ENCODE results near the gene THOC2. TPM values are rescaled to one million over a fixed set of nuclear protein-coding genes. Genes with fewer than 3 reads are reported as not detected.
"Not testable (repeated sequence)": the region's sequence is repeated elsewhere in the genome, so short reads cannot be mapped to it uniquely, and the experiment has no call there.

The THOC2 gene
- total RNA-seq, 1 donor from 2014 or later: 96.2 TPM

DNA sequence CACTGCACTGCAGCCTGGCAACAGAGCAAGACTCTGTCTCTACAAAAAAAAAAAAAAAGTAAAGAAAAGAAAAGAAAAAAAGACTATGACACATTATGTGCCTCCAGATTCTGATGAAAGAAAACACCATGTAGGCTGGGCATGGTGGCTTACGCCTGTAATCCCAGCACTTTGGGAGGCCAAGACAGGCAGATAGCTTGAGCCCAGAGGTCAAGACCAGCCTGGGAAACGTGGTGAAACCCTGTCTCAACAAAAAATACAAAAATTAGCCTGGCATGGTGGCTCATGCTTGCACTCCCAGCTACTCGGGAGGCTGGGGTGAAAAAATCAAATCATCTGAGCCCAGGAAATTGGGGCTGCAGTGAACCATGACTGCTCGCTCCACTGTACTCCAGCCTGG, 19.4 kb downstream of the THOC2 start:
- H3K27me3 ChIP-seq (ENCODE audit: low read depth): no peaks in the 10 kb centered on the region
- TF ChIP-seq CTCF (IDR thresholded peaks at IDR 0.05): no peak
- H3K4me1 ChIP-seq: no peaks in the 10 kb centered on the region
- H3K9me3 ChIP-seq: no peaks in the 10 kb centered on the region
- ATAC-seq (no peak), DNase-seq (no peak)
- H3K36me3 ChIP-seq: no peaks in the 10 kb centered on the region
- no peak overlapping the region for H3K4me3 ChIP-seq
- intact Hi-C loops (cut with DNase I): no loop called here
- H3K27ac ChIP-seq: no peak overlapping the region

GRCh38 chrX:123711201-123711600, 21.7 kb downstream of the THOC2 start:
- ATAC-seq; H3K36me3 ChIP-seq; H3K27me3 ChIP-seq (ENCODE audit: low read depth); H3K4me1 ChIP-seq; H3K4me3 ChIP-seq; DNase-seq; H3K27ac ChIP-seq; intact Hi-C loops (cut with DNase I); H3K9me3 ChIP-seq: not testable (repeated sequence)

- ATAC-seq (no peak), DNase-seq (no peak)
- Histone ChIP-seq H3K4me1 (no peaks in the 10 kb centered on the region), H3K9me3 (no peaks in the 10 kb centered on the region), H3K27ac (no peak overlapping the region), H3K36me3 (no peaks in the 10 kb centered on the region), H3K4me3 (no peak overlapping the region), H3K27me3 (ENCODE audit: low read depth) (no peaks in the 10 kb centered on the region)
- intact Hi-C loops (cut with DNase I): no loop called here
- TF ChIP-seq CTCF (IDR thresholded peaks at IDR 0.05): no peak
Observed at GRCh38 chrX:123704781-123705180, 28.1 kb downstream of the THOC2 start.

DNA sequence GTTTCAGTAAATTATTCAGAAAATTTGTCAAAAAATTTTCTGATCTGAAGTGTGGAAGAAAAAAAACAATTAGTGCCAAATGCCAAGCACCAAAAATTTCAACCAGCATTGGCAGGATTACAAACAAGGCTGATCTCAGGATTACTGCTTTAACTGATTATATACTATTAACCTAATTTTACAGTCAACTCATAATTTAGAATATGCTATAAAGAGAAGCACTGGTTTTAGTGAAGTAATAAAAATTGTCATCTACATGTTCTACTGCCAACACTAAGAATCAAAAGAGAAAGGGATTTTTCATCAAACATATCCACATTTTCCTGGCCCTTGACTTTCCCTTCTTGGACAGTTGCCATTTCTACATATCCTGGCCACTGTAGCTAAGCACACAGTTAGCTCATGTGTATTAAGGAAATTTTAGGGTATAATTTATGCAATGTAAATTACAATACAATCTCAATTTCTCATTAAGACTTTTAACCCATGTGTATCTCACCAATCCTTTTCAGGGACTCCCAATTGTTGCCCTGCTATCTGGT, 33.8 kb downstream of the THOC2 start:
- no peak for TF ChIP-seq CTCF (IDR thresholded peaks at IDR 0.05)
- Histone ChIP-seq H3K36me3 (peaks cover 11% of the 10 kb centered on the region), H3K4me3 (no peak overlapping the region), H3K9me3 (no peaks in the 10 kb centered on the region), H3K27ac (no peak overlapping the region), H3K27me3 (ENCODE audit: low read depth) (no peaks in the 10 kb centered on the region), H3K4me1 (no peaks in the 10 kb centered on the region)
- no peak for DNase-seq
- no peak for ATAC-seq
- intact Hi-C loops (cut with DNase I): no loop called here

- Histone ChIP-seq H3K27me3 (ENCODE audit: low read depth) (no peaks in the 10 kb centered on the region), H3K36me3 (peaks cover 20% of the 10 kb centered on the region), H3K9me3 (no peaks in the 10 kb centered on the region), H3K27ac (no peak overlapping the region), H3K4me3 (no peak overlapping the region), H3K4me1 (no peaks in the 10 kb centered on the region)
- intact Hi-C loops (cut with DNase I): no loop called here
- DNase-seq: no peak
- TF ChIP-seq CTCF (IDR thresholded peaks at IDR 0.05): no peak
- no peak for ATAC-seq
Observed at GRCh38 chrX:123696334-123696733, 36.5 kb downstream of the THOC2 start.

DNA sequence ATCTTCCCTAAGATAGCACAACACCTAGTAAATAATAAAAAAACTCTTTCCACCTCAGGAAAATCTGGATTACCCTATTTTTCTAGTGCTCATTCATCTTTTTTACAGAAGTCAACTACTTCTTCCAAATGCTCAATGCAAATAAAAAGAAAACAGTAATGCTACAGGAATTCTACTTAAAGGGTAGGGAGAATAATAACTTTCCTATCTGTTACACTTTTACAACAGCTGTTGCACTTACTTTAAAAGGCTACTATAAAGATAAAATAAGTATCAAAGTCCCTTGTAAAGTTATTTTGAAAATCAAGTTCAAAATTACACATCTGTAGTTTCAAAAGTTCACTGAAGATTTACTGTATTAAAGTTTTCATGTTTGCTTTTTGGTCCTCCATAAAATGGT, 37.6 kb downstream of the THOC2 start:
- Histone ChIP-seq H3K4me1 (no peaks in the 10 kb centered on the region), H3K9me3 (no peaks in the 10 kb centered on the region), H3K36me3 (peaks cover 22% of the 10 kb centered on the region), H3K4me3 (no peak overlapping the region), H3K27ac (no peak overlapping the region), H3K27me3 (ENCODE audit: low read depth) (no peaks in the 10 kb centered on the region)
- TF ChIP-seq CTCF (IDR thresholded peaks at IDR 0.05): no peak
- DNase-seq (no peak), ATAC-seq (no peak)
- intact Hi-C loops (cut with DNase I): no loop called here
